Jurkat, Clone E6-1 (cell line): ENCODE data around the gene CCL7.

ENCODE experiments used
- DNase-seq: peaks from one replicate; pipeline ENCODE4 v3.0.0-alpha.2; 2011; ENCODE audit warnings: low read depth, low spot score
- H3K4me3 ChIP-seq: 2 replicates; pipeline ENCODE4 v1.5.1; 2011; ENCODE audit warnings: mild to moderate bottlenecking, low read length, control low read depth, moderate library complexity

Gene CCL7

GRCh38 chr17:34245351-34245905 lies 24.6 kb upstream of the CCL7 start:
- no peak overlapping the region for H3K4me3 ChIP-seq
- DNase-seq: no peak

GRCh38 chr17:34246446-34246845 lies 23.6 kb upstream of the CCL7 start:
- no peak overlapping the region for H3K4me3 ChIP-seq
- DNase-seq: no peak

DNA sequence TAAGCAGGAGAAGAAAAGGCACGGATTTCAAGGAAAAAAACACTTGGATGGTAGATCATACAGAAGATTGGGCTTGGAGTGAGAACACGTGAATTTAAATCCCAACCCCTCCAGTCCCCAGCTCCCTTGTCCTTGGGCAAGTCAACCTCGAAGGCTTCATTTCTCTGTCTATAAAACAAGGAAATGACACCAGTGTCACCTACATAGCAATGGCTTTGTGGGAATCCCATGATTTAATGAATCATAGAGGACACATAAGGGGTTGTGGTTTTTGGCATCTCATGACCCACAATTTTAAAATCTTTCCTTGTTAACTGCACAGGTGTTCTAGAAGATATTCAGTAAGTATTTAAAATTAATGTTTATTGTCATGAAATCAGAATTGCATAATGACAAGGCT lies 23.1 kb upstream of the CCL7 start:
- no peak overlapping the region for H3K4me3 ChIP-seq
- no peak for DNase-seq

DNA sequence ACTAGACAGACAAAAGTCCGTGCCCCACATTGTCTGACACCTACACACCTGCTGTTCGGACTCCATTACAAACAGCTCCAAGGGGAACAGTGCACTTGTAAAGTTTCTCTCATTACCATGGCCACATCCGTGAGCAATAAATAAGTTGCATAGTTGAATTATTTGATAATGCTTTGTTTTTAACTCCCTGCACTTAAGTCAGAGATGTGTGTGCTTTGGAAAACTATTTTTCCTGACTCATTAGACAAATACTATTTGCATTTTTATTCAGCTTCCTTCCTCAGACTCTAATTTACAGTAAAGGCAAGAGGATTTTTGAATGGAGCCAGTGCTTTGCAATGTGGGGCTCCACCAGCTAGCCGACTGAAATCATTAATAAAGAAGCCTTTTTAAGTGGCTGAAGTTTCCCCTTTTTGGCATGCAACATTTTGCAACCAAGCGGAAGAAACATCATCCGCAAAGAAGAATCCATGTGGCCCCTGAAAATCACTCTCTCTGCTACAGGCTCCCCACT lies 21.5 kb upstream of the CCL7 start:
- DNase-seq: no peak
- no peak overlapping the region for H3K4me3 ChIP-seq

- DNase-seq: no peak
- H3K4me3 ChIP-seq: no peak overlapping the region
Measured at GRCh38 chr17:34249061-34249460, 21.0 kb upstream of the CCL7 start.

GRCh38 chr17:34249478-34249877 lies 20.5 kb upstream of the CCL7 start:
- H3K4me3 ChIP-seq: no peak overlapping the region
- DNase-seq: no peak

- DNase-seq: no peak
- H3K4me3 ChIP-seq: no peak overlapping the region
Measured at GRCh38 chr17:34251186-34251585, 18.8 kb upstream of the CCL7 start.

GRCh38 chr17:34252095-34252443 lies 18.0 kb upstream of the CCL7 start:
- H3K4me3 ChIP-seq: no peak overlapping the region
- DNase-seq: no peak

DNA sequence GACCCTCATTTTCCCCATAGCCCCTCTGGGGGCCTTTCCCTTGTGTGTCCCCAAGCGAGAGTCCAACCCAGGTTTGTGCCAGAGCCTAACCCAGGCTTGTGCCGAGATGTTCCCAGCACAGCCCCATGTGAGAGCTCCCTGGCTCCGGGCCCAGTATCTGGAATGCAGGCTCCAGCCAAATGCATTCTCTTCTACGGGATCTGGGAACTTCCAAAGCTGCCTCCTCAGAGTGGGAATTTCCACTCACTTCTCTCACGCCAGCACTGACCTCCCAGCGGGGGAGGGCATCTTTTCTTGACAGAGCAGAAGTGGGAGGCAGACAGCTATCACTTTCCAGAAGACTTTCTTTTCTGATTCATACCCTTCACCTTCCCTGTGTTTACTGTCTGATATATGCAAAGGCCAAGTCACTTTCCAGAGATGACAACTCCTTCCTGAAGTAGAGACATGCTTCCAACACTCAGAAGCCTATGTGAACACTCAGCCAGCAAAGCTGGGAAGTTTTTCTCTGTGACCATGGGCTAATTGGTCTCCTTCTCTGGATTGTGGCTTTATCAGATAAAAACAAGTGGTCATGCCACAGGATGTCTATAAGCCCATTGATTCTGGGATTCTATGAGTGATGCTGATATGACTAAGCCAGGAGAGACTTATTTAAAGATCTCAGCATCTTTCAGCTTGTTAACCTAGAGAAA lies 17.4 kb upstream of the CCL7 start:
- DNase-seq: no peak
- no peak overlapping the region for H3K4me3 ChIP-seq

DNA sequence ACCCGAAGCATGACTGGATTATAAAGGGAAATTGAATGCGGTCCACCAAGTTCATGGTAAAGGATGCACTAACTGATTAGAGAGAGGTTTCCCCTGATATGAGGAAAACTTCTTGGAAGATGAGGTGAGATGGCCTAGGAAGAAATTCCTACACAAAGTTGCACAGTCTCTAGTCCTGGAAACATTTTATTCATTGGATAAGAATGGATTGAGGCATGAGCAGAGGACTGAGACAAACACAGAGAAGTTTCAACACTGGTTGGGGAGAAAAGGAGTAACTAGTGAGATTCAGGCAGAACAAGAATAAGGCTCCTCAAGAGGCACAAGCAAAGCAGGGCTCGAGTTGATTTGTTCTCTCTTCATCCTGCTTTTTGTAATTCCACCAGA lies 16.9 kb upstream of the CCL7 start:
- DNase-seq: no peak
- no peak overlapping the region for H3K4me3 ChIP-seq

DNA sequence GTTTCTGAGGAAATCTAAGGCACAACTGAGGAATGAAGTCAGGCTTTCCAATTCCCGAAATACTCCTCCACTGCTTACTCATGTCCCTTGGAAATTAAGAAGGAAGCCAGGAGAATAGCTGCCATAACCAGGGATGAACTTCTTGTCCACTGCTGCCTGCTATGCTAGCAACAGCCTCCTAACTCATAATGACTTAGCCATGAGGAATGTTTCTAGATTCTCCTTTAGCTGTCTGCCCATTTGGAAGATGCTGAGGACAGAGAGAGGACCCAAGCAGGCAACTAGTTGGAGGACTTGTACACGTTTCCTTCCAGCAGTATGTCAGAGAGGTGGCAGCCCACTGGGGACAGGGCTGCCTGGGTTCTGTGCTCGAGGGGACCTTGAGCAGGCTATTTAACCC lies 15.9 kb upstream of the CCL7 start:
- H3K4me3 ChIP-seq: no peak overlapping the region
- no peak for DNase-seq

- no peak for DNase-seq
- no peak within 1 kb of the TSS for H3K4me3 ChIP-seq
Measured at GRCh38 chr17:34254651-34255380, 15.2 kb upstream of the CCL7 start, which contains the start of gene CCL2. Gene CCL2 (plus strand): TSS chr17:34255285. CDS start chr17:34255350, 65 bp downstream.

DNA sequence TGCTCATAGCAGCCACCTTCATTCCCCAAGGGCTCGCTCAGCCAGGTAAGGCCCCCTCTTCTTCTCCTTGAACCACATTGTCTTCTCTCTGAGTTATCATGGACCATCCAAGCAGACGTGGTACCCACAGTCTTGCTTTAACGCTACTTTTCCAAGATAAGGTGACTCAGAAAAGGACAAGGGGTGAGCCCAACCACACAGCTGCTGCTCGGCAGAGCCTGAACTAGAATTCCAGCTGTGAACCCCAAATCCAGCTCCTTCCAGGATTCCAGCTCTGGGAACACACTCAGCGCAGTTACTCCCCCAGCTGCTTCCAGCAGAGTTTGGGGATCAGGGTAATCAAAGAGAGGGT lies 14.7 kb upstream of the CCL7 start:
- H3K4me3 ChIP-seq: no peak overlapping the region
- DNase-seq: no peak

DNA sequence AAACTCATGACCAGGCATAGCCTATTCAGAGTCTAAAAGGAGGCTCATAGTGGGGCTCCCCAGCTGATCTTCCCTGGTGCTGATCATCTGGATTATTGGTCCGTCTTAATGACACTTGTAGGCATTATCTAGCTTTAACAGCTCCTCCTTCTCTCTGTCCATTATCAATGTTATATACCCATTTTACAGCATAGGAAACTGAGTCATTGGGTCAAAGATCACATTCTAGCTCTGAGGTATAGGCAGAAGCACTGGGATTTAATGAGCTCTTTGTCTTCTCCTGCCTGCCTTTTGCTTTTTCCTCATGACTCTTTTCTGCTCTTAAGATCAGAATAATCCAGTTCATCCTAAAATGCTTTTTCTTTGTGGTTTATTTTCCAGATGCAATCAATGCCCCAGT lies 14.2 kb upstream of the CCL7 start:
- DNase-seq: no peak
- no peak overlapping the region for H3K4me3 ChIP-seq

- H3K4me3 ChIP-seq: no peak overlapping the region
- no peak for DNase-seq
Measured at GRCh38 chr17:34257299-34257985, 12.6 kb upstream of the CCL7 start.

- DNase-seq: no peak
- no peak overlapping the region for H3K4me3 ChIP-seq
Measured at GRCh38 chr17:34257986-34258326, 12.1 kb upstream of the CCL7 start.

DNA sequence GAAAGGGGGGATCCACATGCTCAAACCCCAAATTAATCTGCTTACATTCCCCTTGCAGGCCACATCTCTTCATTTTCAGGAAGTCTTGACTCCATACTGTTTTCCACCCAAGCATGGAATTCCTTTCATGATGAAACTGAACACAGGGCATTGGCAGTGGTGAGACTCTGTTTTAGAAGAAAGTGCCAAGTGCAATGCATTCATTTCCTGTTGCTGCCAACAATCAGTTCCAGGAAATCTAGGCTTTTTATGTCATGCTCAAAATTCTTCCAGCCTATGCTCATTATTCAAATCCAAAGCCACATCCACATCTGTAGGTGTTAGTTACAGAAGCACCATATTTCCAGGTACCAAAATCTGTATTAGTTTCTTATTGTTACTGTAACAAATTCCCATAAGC lies 10.9 kb upstream of the CCL7 start:
- H3K4me3 ChIP-seq: no peak overlapping the region
- no peak for DNase-seq

DNA sequence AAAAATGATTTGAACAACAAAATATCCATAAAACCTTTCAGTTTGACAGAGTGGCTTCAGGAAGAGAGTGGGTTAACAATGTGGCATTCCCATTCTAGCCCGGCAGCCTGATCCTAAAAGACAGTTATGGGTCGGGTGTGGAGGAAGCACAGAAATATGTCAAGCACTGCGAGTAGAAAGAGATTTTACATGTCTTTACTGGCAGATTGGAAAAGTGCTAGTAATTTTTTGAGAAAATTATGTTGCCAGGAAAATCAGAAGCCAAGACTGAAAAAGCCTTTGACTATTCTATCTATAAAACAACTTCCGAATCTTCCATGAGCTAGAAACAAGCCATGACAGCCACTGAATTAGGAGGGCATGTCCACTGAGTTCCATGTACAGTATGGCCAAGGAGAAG lies 9.2 kb upstream of the CCL7 start:
- no peak for DNase-seq
- H3K4me3 ChIP-seq: no peak overlapping the region

GRCh38 chr17:34261568-34262337 lies 8.3 kb upstream of the CCL7 start:
- no peak for DNase-seq
- H3K4me3 ChIP-seq: no peak overlapping the region
